Uterus (tissue), 4 donors: ENCODE data around the gene EHD3. TPM values are rescaled to one million over a fixed set of nuclear protein-coding genes. Genes with fewer than 3 reads are reported as not detected.
"Not testable (repeated sequence)": the region's sequence is repeated elsewhere in the genome, so short reads cannot be mapped to it uniquely, and the experiment has no call there.

ENCODE experiments used
- DNase-seq, 2 donors: peaks; one replicate each; pipeline ENCODE4 v3.0.0-alpha.2; 2019 to 2020
- H3K27ac ChIP-seq, 2 donors: fragments of 200-600 bp; sonication (generic); 1 replicate in 1 of 2; 2 replicates in 1 of 2; pipeline ENCODE4 v1.5.1; 2016 to 2018
- H3K27me3 ChIP-seq, 2 donors: fragments of 200-600 bp; sonication (generic); one replicate each; pipeline ENCODE4 v1.5.1; 2018 to 2019; ENCODE audit warnings: control low read depth in 1 of 2
- H3K36me3 ChIP-seq, 2 donors: fragments of 200-600 bp; sonication (generic); one replicate each; pipeline ENCODE4 v1.5.1; 2019; ENCODE audit warnings: control low read depth in 1 of 2
- H3K4me1 ChIP-seq, 2 donors: fragments of 200-600 bp; sonication (generic); one replicate each; pipeline ENCODE4 v1.5.1; 2018 to 2019; ENCODE audit warnings: control low read depth in 1 of 2
- H3K4me3 ChIP-seq, 2 donors: fragments of 200-600 bp; sonication (generic); 1 replicate in 1 of 2; 2 replicates in 1 of 2; pipeline ENCODE4 v1.5.1; 2018 to 2019; ENCODE audit warnings: mild to moderate bottlenecking in 1 of 2
- H3K9me3 ChIP-seq, 2 donors: fragments of 200-600 bp; sonication (generic); one replicate each; pipeline ENCODE4 v1.5.1; 2019; ENCODE audit warnings: control low read depth in 1 of 2
- CTCF ChIP-seq, 4 experiments: fragments of 200-600 bp in 2 of 4; fragments of 450-650 bp in 2 of 4; sonication (generic) in 2 of 4; IDR thresholded peaks; one replicate each; pipeline ENCODE4 v1.5.1; 2016 to 2019; ENCODE audit warnings: antibody characterized with exemption in 4 of 4, mild to moderate bottlenecking in 2 of 4, moderate library complexity in 1 of 4
- POLR2A ChIP-seq, 2 donors: fragments of 450-650 bp; IDR thresholded peaks; one replicate each; pipeline ENCODE4 v1.6.1; 2016; ENCODE audit warnings: antibody characterized with exemption in 2 of 2, mild to moderate bottlenecking in 1 of 2, moderate library complexity in 1 of 2
- intact Hi-C: fragments of 100-400 bp; cut with DNase I; formaldehyde crosslinking; loops from one replicate; pipeline ENCODE4 v1.15.1; 2023; ENCODE audit warnings: low total_unique reads
- total RNA-seq, 4 donors: library from RNA; depleted of rRNA in 3 of 4; stranded (reverse); fragments of >200 nt in 3 of 4; gene quantifications; one replicate each; pipeline versions ENCODE4 v1.1.0 to v1.2.4, GENCODE V29; 2014 to 2023
- donor health status: DM: yes; HTN: yes; CAD: no.

Gene EHD3
- total RNA-seq, 4 donors from 2014 or later, result 2.6 to 13.1 (median 4.8) TPM

GRCh38 chr2:31277621-31278020, 43.7 kb downstream of the EHD3 start:
- DNase-seq, result no peak
- Histone ChIP-seq H3K4me3 (no peak overlapping the region), H3K36me3 (no peaks in the 10 kb centered on the region), H3K4me1 (no peaks in the 10 kb centered on the region), H3K27me3 (no peaks in the 10 kb centered on the region), H3K27ac (no peak overlapping the region), H3K9me3 (no peaks in the 10 kb centered on the region)
- TF ChIP-seq CTCF (IDR thresholded peaks at IDR 0.05) (no peak), POLR2A (IDR thresholded peaks at IDR 0.05) (no peak)
- intact Hi-C loops, result no loop called here

DNA sequence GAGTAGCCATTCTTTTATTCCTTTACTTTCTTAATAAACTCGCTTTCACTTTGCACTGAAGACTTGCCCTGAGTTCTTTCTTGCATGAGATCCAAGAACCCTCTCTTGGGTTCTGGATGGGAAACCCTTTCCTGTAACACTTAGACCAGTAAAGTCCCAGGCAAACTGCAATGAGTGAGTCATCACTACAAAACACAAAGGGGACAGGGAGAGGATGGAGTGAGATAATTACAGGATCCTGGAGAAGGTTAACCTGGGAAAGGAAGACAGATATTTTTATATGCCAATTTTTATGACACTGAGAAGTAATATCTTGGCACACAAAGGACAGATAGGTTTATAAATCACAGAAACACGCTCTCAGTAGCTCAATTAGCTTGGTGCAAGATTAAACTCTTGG, 48.7 kb downstream of the EHD3 start:
- Histone ChIP-seq H3K4me3 (no peak overlapping the region), H3K4me1 (no peaks in the 10 kb centered on the region), H3K9me3 (no peaks in the 10 kb centered on the region), H3K27me3 (no peaks in the 10 kb centered on the region), H3K27ac (no peak overlapping the region), H3K36me3 (no peaks in the 10 kb centered on the region)
- DNase-seq, result no peak
- TF ChIP-seq CTCF (IDR thresholded peaks at IDR 0.05) (no peak), POLR2A (IDR thresholded peaks at IDR 0.05) (no peak)
- intact Hi-C loops, result no loop called here

DNA sequence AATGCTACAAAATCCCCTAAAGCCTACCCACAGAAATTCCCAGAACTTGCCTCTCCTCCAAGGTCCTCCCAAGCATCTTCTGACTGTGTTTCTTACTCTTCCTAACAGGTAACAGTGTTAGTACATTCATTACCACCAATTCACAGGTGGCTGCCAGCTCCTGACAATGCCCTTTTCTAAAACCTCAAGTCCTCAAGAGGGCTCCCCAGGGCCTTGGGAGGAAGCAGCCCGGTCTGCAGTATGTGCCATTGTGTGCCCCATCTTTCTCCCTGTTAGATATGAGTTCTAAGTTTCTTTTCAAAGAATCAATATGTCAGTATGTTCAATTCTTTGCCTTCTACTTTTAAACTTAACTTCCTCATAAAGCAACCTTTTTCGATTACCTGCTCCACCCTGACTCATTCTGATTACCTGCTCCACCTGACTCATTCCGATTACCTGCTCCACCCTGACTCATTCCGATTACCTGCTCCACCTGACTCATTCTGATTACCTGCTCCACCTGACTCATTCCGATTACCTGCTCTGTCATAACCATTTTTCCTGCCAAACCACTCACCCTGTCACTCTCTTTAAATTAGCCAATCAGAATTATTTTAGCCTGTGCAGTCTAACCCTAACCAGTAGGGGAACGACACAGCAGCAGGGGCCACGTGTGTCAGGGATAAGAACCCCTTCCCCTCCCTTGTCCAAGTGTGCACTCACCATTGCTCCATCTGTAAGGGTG, 49.4 kb downstream of the EHD3 start:
- H3K9me3 ChIP-seq, H3K27me3 ChIP-seq, H3K4me1 ChIP-seq, H3K27ac ChIP-seq, intact Hi-C loops, DNase-seq, H3K4me3 ChIP-seq, H3K36me3 ChIP-seq: not testable (repeated sequence)

GRCh38 chr2:31284107-31284506, 50.2 kb downstream of the EHD3 start:
- Histone ChIP-seq H3K36me3 (no peaks in the 10 kb centered on the region), H3K4me3 (no peak overlapping the region), H3K27ac (no peak overlapping the region), H3K4me1 (no peaks in the 10 kb centered on the region), H3K27me3 (no peaks in the 10 kb centered on the region), H3K9me3 (no peaks in the 10 kb centered on the region)
- DNase-seq, result no peak
- intact Hi-C loops, result no loop called here
- TF ChIP-seq CTCF (IDR thresholded peaks at IDR 0.05), result no peak

- intact Hi-C loops, result no loop called here
- TF ChIP-seq POLR2A (IDR thresholded peaks at IDR 0.05), result no peak
- no peak for TF ChIP-seq CTCF (IDR thresholded peaks at IDR 0.05)
Measured at GRCh38 chr2:31286230-31286629, 52.3 kb downstream of the EHD3 start.

More at GRCh38 chr2:31286230-31286629, 52.3 kb downstream of the EHD3 start:
- no peaks in the 10 kb centered on the region for H3K27me3 ChIP-seq
- DNase-seq, result no peak
- no peaks in the 10 kb centered on the region for H3K36me3 ChIP-seq
- no peaks in the 10 kb centered on the region for H3K4me1 ChIP-seq
- H3K4me3 ChIP-seq, result no peak overlapping the region
- H3K9me3 ChIP-seq, result no peaks in the 10 kb centered on the region
- no peak overlapping the region for H3K27ac ChIP-seq
